Adipocyte (in vitro differentiated cells): ENCODE results near the gene CD55.

Source experiments
- DNase-seq: peaks from one replicate; pipeline ENCODE4 v3.0.0-alpha.2; 2015; ENCODE audit warnings: low read depth
- H3K27me3 ChIP-seq: replicated peaks from 2 replicates; pipeline ENCODE4 v1.7.0; 2013; ENCODE audit warnings: mild to moderate bottlenecking, low read length, moderate library complexity; ENCODE audit not compliant: control insufficient read depth, insufficient read depth
- H3K36me3 ChIP-seq: 2 replicates; pipeline ENCODE4 v1.7.0; 2013; ENCODE audit warnings: low read length, mild to moderate bottlenecking, moderate library complexity; ENCODE audit not compliant: control insufficient read depth, insufficient read depth, severe bottlenecking
- H3K4me1 ChIP-seq: 2 replicates; pipeline ENCODE4 v1.7.0; 2013; ENCODE audit warnings: mild to moderate bottlenecking, low read length, moderate library complexity; ENCODE audit not compliant: control insufficient read depth, insufficient read depth
- H3K4me3 ChIP-seq: 2 replicates; pipeline ENCODE4 v1.7.0; 2013; ENCODE audit warnings: mild to moderate bottlenecking, low read length, moderate library complexity
- H3K9ac ChIP-seq: 2 replicates; pipeline ENCODE4 v1.7.0; 2013; ENCODE audit warnings: mild to moderate bottlenecking, low read length, moderate library complexity
- H3K9me3 ChIP-seq: 2 replicates; pipeline ENCODE4 v1.7.0; 2013; ENCODE audit warnings: mild to moderate bottlenecking, low read length, moderate library complexity; ENCODE audit not compliant: control insufficient read depth

Gene CD55

GRCh38 chr1:207333009-207333600 lies 11.6 kb downstream of the CD55 start:
- no peak overlapping the region for H3K4me3 ChIP-seq
- H3K9me3 ChIP-seq = peaks cover 3% of the 10 kb centered on the region
- no peaks in the 10 kb centered on the region for H3K27me3 ChIP-seq
- DNase-seq = no peak
- H3K9ac ChIP-seq = no peak overlapping the region
- peaks cover 49% of the 10 kb centered on the region for H3K36me3 ChIP-seq
- peaks cover 7% of the 10 kb centered on the region for H3K4me1 ChIP-seq

- Histone ChIP-seq H3K36me3 (peaks cover 44% of the 10 kb centered on the region), H3K9ac (no peak overlapping the region), H3K4me1 (peaks cover 7% of the 10 kb centered on the region), H3K4me3 (no peak overlapping the region), H3K27me3 (no peaks in the 10 kb centered on the region), H3K9me3 (peaks cover 3% of the 10 kb centered on the region)
- no peak for DNase-seq
These were observed 12.1 kb downstream of the CD55 start for GRCh38 chr1:207333620-207334019.

GRCh38 chr1:207334337-207334736 lies 12.9 kb downstream of the CD55 start:
- Histone ChIP-seq H3K27me3 (no peaks in the 10 kb centered on the region), H3K9ac (no peak overlapping the region), H3K4me3 (no peak overlapping the region), H3K4me1 (peaks cover 7% of the 10 kb centered on the region), H3K9me3 (peaks cover 3% of the 10 kb centered on the region), H3K36me3 (peaks cover 38% of the 10 kb centered on the region)
- DNase-seq = no peak

- peaks cover 7% of the 10 kb centered on the region for H3K4me1 ChIP-seq
- H3K36me3 ChIP-seq = peaks cover 44% of the 10 kb centered on the region
- no peak overlapping the region for H3K9ac ChIP-seq
- no peaks in the 10 kb centered on the region for H3K27me3 ChIP-seq
- no peak for DNase-seq
- no peak overlapping the region for H3K4me3 ChIP-seq
- peaks cover 3% of the 10 kb centered on the region for H3K9me3 ChIP-seq
These were observed 13.7 kb downstream of the CD55 start for GRCh38 chr1:207335138-207335537.

GRCh38 chr1:207335695-207336363 lies 14.4 kb downstream of the CD55 start:
- Histone ChIP-seq H3K9ac (no peak overlapping the region), H3K4me3 (no peak overlapping the region), H3K36me3 (peaks cover 45% of the 10 kb centered on the region), H3K9me3 (peaks cover 3% of the 10 kb centered on the region), H3K27me3 (no peaks in the 10 kb centered on the region), H3K4me1 (peaks cover 7% of the 10 kb centered on the region)
- DNase-seq = no peak

GRCh38 chr1:207336559-207337467 lies 15.3 kb downstream of the CD55 start:
- DNase-seq = no peak
- Histone ChIP-seq H3K9ac (no peak overlapping the region), H3K4me3 (no peak overlapping the region), H3K4me1 (peaks cover 7% of the 10 kb centered on the region), H3K27me3 (no peaks in the 10 kb centered on the region), H3K9me3 (peaks cover 3% of the 10 kb centered on the region), H3K36me3 (peaks cover 44% of the 10 kb centered on the region)

GRCh38 chr1:207342332-207342731 lies 20.9 kb downstream of the CD55 start:
- no peaks in the 10 kb centered on the region for H3K27me3 ChIP-seq
- H3K9me3 ChIP-seq = no peaks in the 10 kb centered on the region
- no peak overlapping the region for H3K9ac ChIP-seq
- no peak for DNase-seq
- peaks cover 29% of the 10 kb centered on the region for H3K36me3 ChIP-seq
- H3K4me1 ChIP-seq = peaks cover 15% of the 10 kb centered on the region
- no peak overlapping the region for H3K4me3 ChIP-seq

GRCh38 chr1:207343675-207344074 lies 22.2 kb downstream of the CD55 start:
- Histone ChIP-seq H3K9me3 (no peaks in the 10 kb centered on the region), H3K36me3 (peaks cover 33% of the 10 kb centered on the region), H3K9ac (no peak overlapping the region), H3K4me1 (peaks cover 15% of the 10 kb centered on the region), H3K4me3 (no peak overlapping the region), H3K27me3 (no peaks in the 10 kb centered on the region)
- no peak for DNase-seq

- Histone ChIP-seq H3K9me3 (no peaks in the 10 kb centered on the region), H3K4me1 (peaks cover 15% of the 10 kb centered on the region), H3K9ac (no peak overlapping the region), H3K4me3 (no peak overlapping the region), H3K36me3 (peaks cover 33% of the 10 kb centered on the region), H3K27me3 (no peaks in the 10 kb centered on the region)
- DNase-seq = peak; percentile 17
These were observed 22.7 kb downstream of the CD55 start for GRCh38 chr1:207344221-207344620.

GRCh38 chr1:207345644-207346477 lies 24.4 kb downstream of the CD55 start:
- H3K36me3 ChIP-seq = peaks cover 18% of the 10 kb centered on the region
- H3K27me3 ChIP-seq = no peaks in the 10 kb centered on the region
- no peak for DNase-seq
- no peak overlapping the region for H3K9ac ChIP-seq
- H3K9me3 ChIP-seq = no peaks in the 10 kb centered on the region
- no peak overlapping the region for H3K4me3 ChIP-seq
- peaks cover 15% of the 10 kb centered on the region for H3K4me1 ChIP-seq
